ENCODE results near the gene MYO1E.
"Not testable (repeated sequence)": the region's sequence is repeated elsewhere in the genome, so short reads cannot be mapped to it uniquely, and the experiment has no call there.

MYO1E gene

DNA sequence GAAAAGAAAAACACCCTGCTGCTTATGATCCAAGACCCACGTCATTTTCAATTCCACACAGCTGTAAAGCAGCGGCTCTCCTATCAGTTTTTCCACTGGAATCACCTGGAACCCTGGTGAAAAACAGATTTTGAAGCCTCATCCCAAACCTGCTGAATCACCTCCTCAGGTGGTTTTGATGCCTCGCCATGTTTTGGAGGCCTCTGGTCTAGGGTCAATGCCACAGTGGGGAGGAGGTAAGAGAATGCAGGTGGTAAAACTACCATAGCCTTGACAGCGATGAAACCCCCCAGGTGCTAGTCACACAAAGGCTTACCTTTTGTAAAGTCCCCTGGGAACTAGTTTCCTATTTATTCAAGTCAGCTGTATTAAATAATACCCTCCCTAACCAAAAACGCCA lies 24.8 kb downstream of the MYO1E start:
- no peak for DNase-seq

DNA sequence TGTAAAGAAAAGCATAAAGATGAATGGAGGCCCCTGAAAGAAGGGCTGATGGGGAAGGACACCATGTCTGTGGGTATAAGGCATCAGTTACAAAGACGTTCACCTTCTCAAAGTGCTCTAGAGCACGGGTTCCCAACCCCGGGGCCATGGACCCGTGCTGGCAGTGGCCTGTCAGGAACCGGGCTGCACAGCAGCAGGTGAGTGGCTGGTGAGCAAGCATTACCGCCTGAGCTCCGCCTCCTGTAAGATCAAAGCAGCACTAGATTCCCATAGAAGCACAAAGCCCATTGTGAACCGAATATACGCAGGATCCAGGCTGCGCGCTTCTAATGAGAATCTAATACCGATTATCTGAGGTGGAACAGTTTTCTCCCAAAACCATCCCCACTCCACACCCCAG lies 25.7 kb downstream of the MYO1E start:
- no peak for DNase-seq

DNA sequence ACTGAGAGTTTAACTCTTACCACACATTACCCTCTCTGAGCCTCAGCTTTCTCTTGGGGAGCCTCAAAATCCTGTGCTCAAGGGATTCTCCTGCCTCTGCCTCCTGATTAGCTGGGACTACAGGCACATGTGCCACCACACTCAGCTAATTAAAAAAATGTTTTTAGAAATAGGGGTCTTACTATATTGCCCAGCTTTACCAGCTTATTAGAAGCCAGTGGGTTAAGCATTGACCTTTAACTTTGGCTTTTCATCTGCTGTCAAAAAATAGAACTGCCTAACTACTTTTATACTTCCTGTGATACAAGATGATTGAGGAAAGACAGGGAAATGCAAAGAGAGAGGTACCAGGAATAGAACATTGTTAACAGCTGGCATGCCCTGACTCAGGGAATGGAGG lies 27.3 kb downstream of the MYO1E start:
- no peak for DNase-seq

DNA sequence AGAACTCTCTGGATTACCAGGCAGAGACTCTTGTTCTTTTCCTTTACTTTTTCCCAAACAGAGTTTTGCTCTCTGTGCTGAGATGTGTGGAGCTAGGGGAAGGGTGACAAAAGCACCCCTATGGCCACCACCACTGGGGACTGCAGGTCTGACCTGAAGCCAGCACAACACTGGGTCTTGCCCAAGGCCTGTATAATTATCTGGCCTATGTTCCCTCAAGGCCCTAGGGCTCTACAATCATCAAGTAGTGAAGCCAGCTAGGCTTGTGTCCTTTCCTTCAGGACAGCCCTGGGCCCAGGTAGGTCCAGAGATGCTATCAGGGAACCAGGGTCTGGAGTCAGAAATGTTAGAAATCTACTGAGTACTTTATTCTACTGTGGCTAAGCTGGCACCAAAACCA lies 28.4 kb downstream of the MYO1E start:
- no peak for DNase-seq

DNA sequence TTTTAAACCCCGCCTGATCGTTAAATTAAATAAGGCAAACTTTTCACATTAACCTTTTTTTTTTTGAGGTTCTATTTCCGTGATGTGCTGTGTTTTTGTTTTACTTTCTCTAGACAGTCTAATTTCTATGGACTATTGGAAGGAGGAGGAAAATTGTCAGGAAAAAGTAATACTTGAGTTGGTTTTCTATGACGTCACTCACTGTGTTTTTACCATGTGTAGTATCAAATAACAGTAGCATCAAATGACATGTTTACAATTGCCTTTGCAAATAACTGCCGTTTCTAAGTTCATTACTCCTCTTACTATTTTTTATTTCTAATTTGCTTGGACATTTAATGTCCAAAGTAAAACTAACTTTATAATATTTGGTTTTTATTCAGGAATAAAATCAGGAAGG lies 32.3 kb downstream of the MYO1E start:
- DNase-seq: no peak

DNA sequence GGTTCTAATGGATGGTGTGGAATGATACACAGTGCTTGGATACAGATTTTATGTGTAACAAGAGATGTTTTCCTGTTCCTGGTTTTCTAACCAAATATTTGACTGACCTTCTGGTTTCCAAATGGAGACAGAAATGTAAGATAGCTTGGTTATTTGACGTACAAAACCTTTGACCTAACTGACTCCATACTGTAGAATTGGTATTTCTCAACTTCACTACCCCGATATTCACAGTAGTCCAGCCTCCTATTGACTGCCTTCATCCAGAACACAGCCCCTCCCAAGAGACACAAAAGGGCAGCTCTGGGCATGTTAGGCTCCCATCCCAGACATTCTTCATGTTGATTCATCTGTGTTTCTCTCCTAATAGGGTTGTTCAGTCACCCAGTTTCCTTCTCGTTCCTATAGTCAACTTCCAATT lies 33.4 kb downstream of the MYO1E start:
- DNase-seq: no peak

DNA sequence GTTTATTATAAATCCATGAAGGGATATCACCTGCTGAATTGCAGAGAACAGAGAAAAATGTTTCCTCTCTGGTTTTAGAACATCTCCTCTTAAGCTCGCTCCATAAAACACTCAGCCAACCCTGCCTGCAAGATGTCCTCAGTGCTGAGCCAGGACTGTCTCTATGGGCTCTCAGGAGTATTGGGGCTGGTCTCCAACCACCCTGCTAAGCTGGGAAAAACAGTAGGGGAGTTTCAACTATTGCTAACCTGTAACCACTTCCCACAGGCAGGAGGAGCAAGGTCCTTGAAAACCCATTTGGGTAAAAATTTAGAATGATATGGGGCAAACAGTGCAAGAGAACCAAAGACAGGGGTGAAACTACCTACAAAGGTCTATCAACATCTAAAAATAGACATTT lies 34.3 kb downstream of the MYO1E start:
- DNase-seq: no peak

DNA sequence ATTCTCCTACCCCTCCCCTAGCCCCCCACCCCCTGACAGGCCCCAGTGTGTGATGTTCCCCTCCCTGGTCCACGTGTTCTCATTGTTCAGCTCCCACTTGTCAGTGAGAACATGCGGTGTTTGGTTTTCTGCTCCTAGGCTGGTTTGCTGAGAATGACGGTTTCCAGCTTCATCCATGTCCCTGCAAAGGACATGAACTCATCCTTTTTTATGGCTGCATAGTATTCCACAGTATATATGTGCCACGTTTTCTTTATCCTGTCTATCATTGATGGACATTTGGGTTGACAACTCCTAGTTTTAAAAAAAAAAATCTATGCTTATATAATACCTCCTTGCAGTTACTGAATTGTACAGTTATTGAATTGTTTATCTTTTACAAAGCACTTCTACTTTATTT lies 35.9 kb downstream of the MYO1E start:
- DNase-seq: not testable (repeated sequence)

DNA sequence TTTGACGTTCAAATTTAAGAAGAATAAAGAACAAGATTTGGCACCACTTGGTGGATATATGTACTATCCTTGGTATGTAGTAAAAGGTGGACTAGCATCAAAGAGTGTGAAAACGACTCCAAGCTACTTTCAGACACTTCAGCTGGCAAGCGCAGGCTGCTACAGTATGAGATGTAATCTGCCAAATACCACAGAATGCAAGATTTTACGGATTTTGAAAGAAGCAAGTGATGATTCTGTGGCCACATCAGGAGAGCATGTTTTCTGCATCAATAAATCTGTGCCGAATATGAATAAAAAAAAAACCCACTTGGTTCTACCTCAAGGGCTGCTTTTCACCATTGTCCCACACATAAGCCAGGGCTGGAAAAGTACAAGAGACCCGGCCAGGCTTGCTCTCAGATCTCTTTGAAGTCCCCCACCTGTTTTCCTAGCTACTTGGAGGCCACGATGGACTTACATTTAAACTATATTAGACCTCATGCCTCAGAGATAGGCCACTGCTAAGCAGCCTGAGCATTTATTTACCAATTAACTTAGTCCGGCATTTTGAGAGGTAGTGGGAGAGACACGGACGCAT lies 37.4 kb downstream of the MYO1E start:
- no peak for DNase-seq

DNA sequence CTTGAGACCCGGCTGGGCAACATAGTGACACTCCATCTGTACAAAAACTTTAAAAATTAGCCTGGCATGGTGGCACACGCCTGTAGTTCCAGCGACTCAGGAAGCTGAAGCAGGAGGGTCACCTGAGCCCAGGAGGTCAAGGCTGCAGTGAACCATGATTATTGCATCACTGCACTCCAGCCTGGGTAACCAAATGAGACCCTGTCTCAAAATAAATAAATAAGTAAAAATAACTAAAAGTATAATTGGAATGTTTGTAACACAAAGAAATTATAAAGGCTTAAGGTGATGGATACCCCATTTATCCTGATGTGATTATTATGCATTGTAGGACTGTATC lies 38.6 kb downstream of the MYO1E start:
- DNase-seq: no peak

DNA sequence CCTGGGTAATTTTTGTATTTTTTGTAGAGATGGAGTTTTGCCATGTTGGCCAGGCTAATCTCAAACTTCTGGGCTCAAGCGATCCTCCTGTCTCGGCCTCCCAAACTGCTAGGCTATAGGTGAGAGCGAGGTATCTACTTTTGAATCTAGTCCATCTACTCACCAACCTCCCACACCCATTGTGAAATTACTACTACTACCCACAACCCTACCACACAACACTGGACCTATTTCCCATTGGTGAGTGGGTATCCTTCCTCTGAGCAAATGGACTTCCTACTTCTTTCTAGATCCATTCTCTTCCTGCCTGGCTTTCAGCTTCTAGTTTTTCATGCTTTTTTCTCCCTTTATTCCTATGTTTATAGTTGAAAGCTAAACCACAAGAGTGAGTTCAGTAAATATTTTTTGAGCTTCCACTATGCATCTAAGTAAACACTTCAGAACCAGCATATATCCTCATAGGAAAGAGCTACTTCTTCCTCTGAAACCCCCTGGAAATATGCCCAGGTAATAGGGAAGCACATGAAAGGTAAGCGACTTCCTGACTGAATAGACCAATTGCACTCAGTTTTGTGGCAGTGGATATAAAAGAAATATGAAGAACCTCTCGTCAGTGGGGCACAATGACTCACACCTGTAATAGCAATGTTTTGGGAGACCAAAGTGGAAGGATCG lies 39.1 kb downstream of the MYO1E start:
- DNase-seq: no peak

DNA sequence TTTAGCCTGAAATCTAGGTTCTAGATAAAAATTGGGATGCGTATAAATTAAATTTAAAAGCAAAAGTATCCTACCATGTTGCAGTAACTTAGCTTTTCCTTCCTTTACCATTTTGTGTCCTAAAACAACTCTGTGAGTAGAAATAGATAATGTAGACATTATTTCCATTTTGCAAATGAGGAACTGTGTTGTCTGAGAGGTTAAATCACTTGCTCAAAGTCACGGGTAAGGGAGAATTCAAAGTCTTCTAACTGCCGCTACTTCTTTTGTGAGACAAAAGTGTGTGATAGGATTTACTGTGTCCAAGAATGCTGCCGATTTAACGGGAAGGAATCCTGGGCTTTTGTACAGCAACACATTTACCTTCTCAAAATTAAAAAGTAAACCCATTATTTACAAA lies 40.7 kb downstream of the MYO1E start:
- DNase-seq: no peak

DNA sequence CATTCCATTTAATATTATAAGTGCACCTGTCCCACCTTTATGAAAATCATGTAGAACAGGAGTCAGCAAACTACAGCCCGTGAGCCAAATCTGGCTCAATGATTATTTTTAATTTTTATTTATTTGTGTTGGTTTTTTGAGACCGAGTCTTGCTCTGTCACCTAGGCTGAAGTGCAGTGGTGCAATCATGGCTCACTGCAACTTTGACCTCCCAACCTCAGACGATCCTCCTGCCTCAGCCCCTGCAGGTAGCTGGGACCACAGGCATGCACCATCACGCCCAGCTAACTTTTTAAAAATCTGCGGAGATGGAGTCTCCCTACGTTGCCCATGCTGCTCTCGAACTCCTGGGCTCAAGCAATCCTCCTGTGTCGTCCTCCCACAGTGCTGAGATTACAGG lies 42.0 kb downstream of the MYO1E start:
- no peak for DNase-seq

DNA sequence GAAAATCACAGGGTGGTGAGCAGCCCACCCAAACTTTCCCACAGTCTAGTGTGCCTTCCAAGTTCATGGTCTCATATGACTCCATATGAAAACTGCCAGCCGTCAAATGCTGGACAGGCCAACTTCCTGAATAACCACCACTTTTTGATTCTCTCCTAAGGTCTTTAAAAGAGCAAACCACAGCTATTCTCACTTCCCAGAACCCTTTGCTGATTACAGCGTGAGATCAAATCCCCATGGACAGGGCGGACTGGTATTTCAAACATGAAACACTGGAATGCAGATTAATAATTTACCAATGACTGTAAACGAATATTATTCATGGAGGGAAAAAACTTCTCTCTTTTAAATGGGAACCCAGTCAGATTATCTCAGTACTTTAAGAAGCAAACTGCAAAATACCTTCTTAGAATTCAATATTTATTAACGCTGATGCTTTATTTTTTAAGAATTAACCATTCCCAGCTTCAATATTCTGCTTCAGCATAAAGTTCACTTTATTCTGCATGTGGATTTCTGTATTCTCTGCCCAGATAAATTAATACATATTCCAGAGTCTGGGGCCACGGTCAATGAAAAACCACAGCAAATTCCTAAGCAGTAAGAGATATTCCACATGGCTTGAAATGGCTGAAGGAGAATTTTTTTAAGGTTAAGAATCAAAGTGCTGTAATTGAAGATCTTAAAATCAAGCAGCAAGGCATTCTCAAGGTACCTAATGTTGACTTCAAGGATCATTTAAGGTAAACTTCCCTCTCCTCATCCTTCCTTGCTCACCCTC lies 42.9 kb downstream of the MYO1E start:
- DNase-seq: no peak

DNA sequence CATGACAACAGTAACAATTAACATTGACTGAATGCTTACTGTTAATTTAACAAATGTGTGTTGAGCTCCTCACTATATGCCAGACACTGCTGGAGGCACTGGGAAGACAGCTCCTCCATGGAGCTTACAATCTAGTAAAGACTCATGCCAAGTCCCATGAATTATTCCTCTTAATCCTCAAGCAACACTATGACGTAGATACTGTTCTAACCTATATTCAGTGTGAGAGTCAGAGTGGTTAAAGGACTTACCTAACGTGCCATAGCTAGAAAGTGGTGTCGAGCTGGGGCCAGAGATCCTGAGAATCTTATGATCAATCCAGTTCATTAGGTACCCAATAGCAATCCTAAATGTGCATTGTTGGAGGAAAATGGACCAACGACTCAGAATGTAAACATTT lies 43.6 kb downstream of the MYO1E start:
- DNase-seq: no peak

DNA sequence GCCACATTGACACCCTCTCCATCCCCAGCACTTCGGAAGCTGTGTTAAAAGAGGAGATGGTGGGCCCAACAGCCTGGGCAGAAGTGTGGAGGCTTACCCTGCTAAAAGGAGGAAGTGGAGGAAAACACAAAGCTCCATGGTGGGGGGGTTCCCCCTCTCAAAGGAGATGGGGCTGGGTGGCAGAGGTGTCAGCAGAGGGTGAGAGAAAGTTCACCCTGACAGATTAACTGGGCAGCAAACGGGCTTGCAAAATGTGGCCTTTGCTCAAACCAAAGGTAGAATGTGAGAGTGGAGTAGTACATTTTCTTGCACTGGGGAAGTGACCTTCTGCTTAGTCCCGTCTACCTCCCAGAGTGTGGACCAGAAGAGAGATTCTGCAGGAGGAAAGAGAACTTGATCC lies 44.7 kb downstream of the MYO1E start:
- DNase-seq: no peak

DNA sequence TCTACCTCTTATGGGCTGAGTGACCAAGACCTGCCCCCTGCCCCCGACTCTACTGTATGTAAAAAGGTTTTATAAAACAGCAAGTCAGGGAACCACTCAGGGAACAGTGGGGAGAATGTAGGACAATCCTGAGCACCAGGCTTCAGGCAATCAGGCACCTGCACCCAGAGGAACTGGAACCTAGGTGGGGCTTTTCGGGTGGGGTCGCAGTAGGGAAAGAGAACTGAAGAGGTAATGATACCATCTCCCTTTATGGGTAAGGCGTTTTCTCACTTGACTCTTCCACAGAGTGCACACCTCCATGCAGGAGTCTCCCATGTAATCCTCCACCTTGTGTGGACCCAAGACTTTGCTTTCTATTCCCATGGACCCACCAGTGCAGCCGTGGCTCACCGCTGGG lies 45.8 kb downstream of the MYO1E start:
- DNase-seq: no peak

DNA sequence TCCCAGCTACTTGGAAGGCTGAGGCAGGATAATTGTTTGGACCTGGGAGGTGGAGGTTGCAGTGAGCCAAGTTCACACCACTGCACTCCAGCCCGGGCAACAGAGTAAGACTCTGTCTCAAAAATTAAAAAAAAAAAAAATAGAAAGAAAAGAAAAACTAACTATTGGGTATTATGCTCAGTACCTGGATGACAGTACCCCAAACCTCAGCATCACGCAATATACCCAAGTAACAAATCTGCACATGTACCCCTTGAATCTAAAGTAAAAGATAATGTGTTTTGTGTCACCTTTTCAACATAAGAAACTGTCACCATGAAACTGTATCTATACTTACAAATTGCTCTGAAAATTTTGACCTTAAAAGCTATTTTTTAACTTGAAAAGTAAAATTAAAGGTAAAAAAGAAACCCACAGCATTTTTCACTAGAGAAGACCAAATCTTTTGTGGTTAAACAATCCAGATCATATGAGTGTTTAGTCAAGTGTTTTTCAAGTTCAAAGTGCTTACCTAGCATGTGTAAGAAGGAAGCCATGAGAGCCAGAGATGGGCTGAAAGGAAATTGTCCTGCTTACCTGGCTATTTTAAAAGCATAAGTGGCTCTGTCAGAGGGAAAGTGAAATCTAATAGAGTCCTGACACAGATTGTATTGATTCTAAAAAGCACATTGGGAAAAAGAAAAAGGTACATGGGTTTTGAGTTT lies 50.5 kb downstream of the MYO1E start:
- no peak for DNase-seq

DNA sequence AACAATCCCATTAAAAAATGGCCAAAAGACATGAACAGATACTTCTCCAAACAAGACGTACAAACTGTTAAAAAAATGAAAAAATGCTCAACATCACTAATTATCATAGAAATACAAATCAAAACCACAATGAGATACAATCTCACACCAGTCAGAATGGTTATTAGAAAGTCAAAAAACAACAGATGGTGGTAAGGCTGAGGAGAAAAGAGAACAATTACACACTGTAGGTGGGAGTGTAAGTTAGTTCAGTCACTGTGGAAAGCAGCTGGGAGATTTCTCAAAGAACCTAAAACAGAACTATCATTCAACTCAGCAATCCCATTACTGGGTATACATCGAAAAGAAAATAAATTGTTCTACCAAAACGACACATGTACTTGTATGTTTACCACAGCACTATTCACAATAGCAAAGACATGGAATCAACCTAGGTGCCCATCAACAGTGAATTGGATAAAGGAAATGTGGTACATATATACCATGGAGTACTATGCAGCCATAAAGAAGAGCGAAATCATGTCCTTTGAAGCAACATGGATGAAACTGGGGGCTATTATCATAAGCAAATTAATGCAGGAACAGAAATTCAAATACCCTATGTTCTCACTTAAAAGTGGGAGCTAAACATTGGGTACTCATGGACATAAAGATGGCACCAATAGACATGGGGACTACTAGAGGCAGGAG lies 51.5 kb downstream of the MYO1E start:
- no peak for DNase-seq

DNA sequence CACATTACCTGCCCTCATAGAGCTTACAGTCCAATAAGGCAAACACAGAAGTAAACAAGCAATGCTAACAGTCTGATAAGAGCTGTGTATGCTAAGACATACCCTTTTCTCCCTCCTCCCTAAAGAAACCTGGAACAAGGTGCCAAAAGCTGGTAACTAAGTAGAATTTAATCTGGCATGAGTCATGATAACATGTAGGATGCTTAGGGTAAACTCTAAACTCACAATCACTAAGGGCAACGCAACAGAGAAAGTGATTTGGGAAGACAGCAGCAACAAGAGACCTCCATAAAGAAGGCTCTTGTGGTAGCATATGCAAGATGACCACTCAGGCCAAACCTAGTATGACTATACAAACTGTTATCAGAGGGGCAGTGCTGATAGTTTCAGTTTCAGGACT lies 55.5 kb downstream of the MYO1E start:
- DNase-seq: no peak

DNA sequence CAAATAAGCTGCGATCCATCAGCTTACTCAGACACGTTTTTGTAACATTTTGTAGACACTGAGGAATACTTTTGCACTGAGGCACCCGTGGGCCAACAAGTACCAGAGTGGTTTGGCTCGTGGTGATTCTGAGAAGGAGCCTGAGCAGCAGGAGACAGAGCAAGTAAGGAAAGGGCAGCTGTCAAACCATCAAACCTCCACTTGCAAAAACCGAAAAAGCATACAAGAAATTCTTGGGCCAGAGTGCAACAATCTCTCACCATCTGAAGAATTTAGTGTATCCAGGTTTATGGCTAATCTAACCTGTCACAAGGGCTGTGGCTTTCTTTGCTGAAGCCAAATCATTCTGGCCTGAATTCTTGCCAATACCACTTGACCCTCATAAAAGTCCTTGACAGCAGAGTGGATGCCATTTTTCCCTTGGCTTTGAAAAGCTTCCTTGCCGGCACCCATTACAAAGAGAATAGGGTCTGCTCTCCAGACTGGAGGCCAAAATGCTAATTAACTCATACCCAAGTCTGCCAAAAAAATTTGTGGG lies 56.7 kb downstream of the MYO1E start:
- DNase-seq: no peak

DNA sequence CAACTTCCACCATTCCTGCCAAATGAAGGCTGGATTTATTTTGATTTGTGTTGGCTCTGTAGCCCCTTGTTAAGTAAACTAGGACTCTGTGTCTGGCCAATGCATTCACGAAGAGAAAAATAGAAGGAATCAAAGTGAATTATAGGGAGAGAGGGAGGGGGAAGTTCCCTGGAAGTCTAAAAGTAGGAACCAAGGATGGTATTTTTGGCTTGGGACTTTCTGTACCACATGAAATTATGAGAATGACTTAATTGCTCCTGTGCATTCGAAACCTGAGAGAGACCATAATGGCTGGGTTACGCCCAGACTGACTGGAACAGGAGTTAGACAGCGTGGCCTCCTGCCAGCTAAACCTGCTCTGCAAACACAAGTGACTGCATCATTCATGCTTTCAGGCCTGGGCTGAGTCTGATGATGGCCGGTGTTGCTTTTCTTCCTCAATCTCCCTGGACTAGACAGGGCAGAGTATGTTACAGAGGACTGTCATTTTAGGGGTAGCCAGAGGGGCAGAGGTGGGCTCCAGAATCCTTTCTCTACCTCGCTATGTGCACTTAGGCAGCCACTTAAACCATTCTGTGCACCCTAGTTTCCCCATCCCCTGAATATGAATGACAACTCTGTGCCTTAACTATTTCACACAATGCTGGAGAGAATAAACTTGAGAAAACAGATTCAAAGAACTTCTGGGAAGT lies 58.9 kb downstream of the MYO1E start:
- no peak for DNase-seq
